BJ (cell line): ENCODE data around the gene SRRM5. TPM values are rescaled to one million over a fixed set of nuclear protein-coding genes. Genes with fewer than 3 reads are reported as not detected.

Experiments
- CTCF ChIA-PET: fragments of 350-600 bp; formaldehyde crosslinking; extraction: SDS; loops from one replicate; lab custom pipeline; 2021; ENCODE audit warnings: antibody characterized with exemption, inconsistent platforms; lab: Yijun Ruan, JAX
- POLR2A ChIA-PET: fragments of 300-600 bp; sonication (Branson Sonifier 250); formaldehyde crosslinking; extraction: SDS; loops from one replicate; lab custom pipeline; 2021; ENCODE audit warnings: antibody characterized with exemption; lab: Charles Lee
- DNase-seq: peaks from one replicate; pipeline ENCODE4 v3.0.0-alpha.2; 2011; ENCODE audit warnings: low read depth
- H3K27me3 ChIP-seq: 2 replicates; pipeline ENCODE4 v1.6.0; 2011; ENCODE audit warnings: low read length; ENCODE audit not compliant: control insufficient read depth, insufficient read depth
- H3K36me3 ChIP-seq: 2 replicates; pipeline ENCODE4 v1.5.1; 2011; ENCODE audit warnings: low read length; ENCODE audit not compliant: control insufficient read depth, insufficient read depth
- H3K4me3 ChIP-seq: 2 replicates; pipeline ENCODE4 v1.5.1; 2011; ENCODE audit warnings: low read depth, mild to moderate bottlenecking, control low read depth, low read length
- CTCF ChIP-seq: IDR thresholded peaks from 2 replicates; pipeline ENCODE4 v1.5.1; 2011; ENCODE audit warnings: low read depth, mild to moderate bottlenecking, control low read depth, inconsistent platforms, low read length, moderate library complexity; ENCODE audit not compliant: insufficient read depth
- polyA plus RNA-seq: library from polyadenylated mRNA; depleted of rRNA; stranded (reverse); fragments of >200 nt; gene quantifications from 2 replicates; pipeline ENCODE4 v1.2.3, GENCODE V29; 2011

The SRRM5 gene
- polyA plus RNA-seq, 1 experiment: 0.04 TPM

GRCh38 chr19:43640424-43640757 is 28.5 kb downstream of the SRRM5 start:
- no peaks in the 10 kb centered on the region for H3K36me3 ChIP-seq
- POLR2A ChIA-PET: no interaction called here
- H3K27me3 ChIP-seq: peaks cover 17% of the 10 kb centered on the region
- DNase-seq: no peak
- H3K4me3 ChIP-seq: peak overlapping the region; percentile 62
- CTCF ChIA-PET: no interaction called here
- TF ChIP-seq CTCF: no peak

- peaks cover 17% of the 10 kb centered on the region for H3K27me3 ChIP-seq
- no peak for DNase-seq
- ChIA-PET POLR2A (no interaction called here), CTCF (interaction anchor here (0.7 to 1.1 kb wide), 2 partner anchors 11 to 1087 kb away, joined by 3 to 5 read pairs; no protein-coding TSS in a partner anchor)
- no peak for TF ChIP-seq CTCF
- no peaks in the 10 kb centered on the region for H3K36me3 ChIP-seq
- H3K4me3 ChIP-seq: no peak overlapping the region
Observed at GRCh38 chr19:43641333-43641732, 29.4 kb downstream of the SRRM5 start.

GRCh38 chr19:43642531-43642930 is 30.6 kb downstream of the SRRM5 start:
- POLR2A ChIA-PET: no interaction called here
- no peak for DNase-seq
- no peaks in the 10 kb centered on the region for H3K36me3 ChIP-seq
- CTCF ChIA-PET: no interaction called here
- TF ChIP-seq CTCF: no peak
- peaks cover 17% of the 10 kb centered on the region for H3K27me3 ChIP-seq
- H3K4me3 ChIP-seq: no peak overlapping the region

GRCh38 chr19:43643326-43643725 is 31.4 kb downstream of the SRRM5 start:
- Histone ChIP-seq H3K4me3 (no peak overlapping the region), H3K36me3 (peaks cover 4% of the 10 kb centered on the region), H3K27me3 (peaks cover 13% of the 10 kb centered on the region)
- no peak for TF ChIP-seq CTCF
- no peak for DNase-seq
- ChIA-PET POLR2A (no interaction called here), CTCF (no interaction called here)

- Histone ChIP-seq H3K27me3 (peaks cover 5% of the 10 kb centered on the region), H3K4me3 (no peak overlapping the region), H3K36me3 (peaks cover 10% of the 10 kb centered on the region)
- no peak for DNase-seq
- POLR2A ChIA-PET: no interaction called here
- CTCF ChIA-PET: no interaction called here
- TF ChIP-seq CTCF: no peak
Observed at GRCh38 chr19:43644181-43644580, 32.3 kb downstream of the SRRM5 start.
